PC-9 (cell line): Measurements from ENCODE around the gene LAYN. TPM values are rescaled to one million over a fixed set of nuclear protein-coding genes. Genes with fewer than 3 reads are reported as not detected.
A peak's percentile ranks its signal among the peaks of the same experiment; 100 is the strongest.

Source experiments
- BruUV-seq: library from RNA; stranded (reverse); fragments of 400-500 nt; replicated peaks from 2 replicates; lab custom pipeline; 2021; lab: Mats Ljungman, UMichigan
- CTCF ChIA-PET: fragments of 300-600 bp; sonication (Branson Sonifier 250); formaldehyde crosslinking; loops from one replicate; lab custom pipeline; 2022; ENCODE audit warnings: antibody characterized with exemption; lab: Charles Lee
- POLR2A ChIA-PET: fragments of 300-600 bp; sonication (Branson Sonifier 250); formaldehyde crosslinking; loops from one replicate; lab custom pipeline; 2022; ENCODE audit warnings: antibody characterized with exemption; ENCODE audit not compliant: unreplicated experiment; lab: Charles Lee
- DNase-seq, 2 experiments: peaks; one replicate each; pipeline versions ENCODE4 v3.0.0 to v3.0.0-alpha.2; 2015 to 2022; ENCODE audit warnings: mixed read lengths in 1 of 2
- H2AFZ ChIP-seq: fragments of 200-600 bp; sonication (generic); 2 replicates; pipeline ENCODE4 v1.8.1; 2017; ENCODE audit warnings: antibody characterized with exemption
- H3F3A ChIP-seq: fragments of 200-600 bp; sonication (generic); 2 replicates; pipeline ENCODE4 v1.8.1; 2017; ENCODE audit warnings: antibody characterized with exemption, mild to moderate bottlenecking, low read depth; ENCODE audit not compliant: insufficient read depth
- H3K27ac ChIP-seq: fragments of 200-600 bp; sonication (generic); 2 replicates; pipeline ENCODE4 v1.6.1; 2016; ENCODE audit warnings: mixed run types
- H3K27me3 ChIP-seq: fragments of 200-600 bp; sonication (generic); 2 replicates; pipeline ENCODE4 v1.6.1; 2016; ENCODE audit warnings: low read depth, mixed run types; ENCODE audit not compliant: insufficient read depth
- H3K36me3 ChIP-seq: fragments of 200-600 bp; sonication (generic); 2 replicates; pipeline ENCODE4 v1.6.1; 2016; ENCODE audit warnings: low read depth, mixed run types
- H3K4me1 ChIP-seq: fragments of 200-600 bp; sonication (generic); replicated peaks from 2 replicates; pipeline ENCODE4 v1.6.1; 2016; ENCODE audit warnings: mixed run types; ENCODE audit not compliant: insufficient read depth
- H3K4me2 ChIP-seq: fragments of 200-600 bp; sonication (generic); 2 replicates; pipeline ENCODE4 v1.6.1; 2017; ENCODE audit warnings: mixed run types
- H3K4me3 ChIP-seq: fragments of 200-600 bp; sonication (generic); 2 replicates; pipeline ENCODE4 v1.6.1; 2016; ENCODE audit warnings: mixed run types
- H3K79me2 ChIP-seq: fragments of 200-600 bp; sonication (generic); 2 replicates; pipeline ENCODE4 v1.6.1; 2017; ENCODE audit warnings: low read depth, mixed run types
- H3K9me2 ChIP-seq: fragments of 200-600 bp; sonication (generic); 2 replicates; pipeline ENCODE4 v1.8.1; 2017; ENCODE audit warnings: mild to moderate bottlenecking; ENCODE audit not compliant: insufficient read depth
- H3K9me3 ChIP-seq: fragments of 200-600 bp; sonication (generic); 2 replicates; pipeline ENCODE4 v1.8.1; 2016; ENCODE audit warnings: low read depth; ENCODE audit not compliant: insufficient read depth
- H4K20me1 ChIP-seq: fragments of 200-600 bp; sonication (generic); 2 replicates; pipeline ENCODE4 v1.8.1; 2017; ENCODE audit not compliant: insufficient read depth
- EZH2 ChIP-seq: fragments of 200-600 bp; sonication (generic); IDR thresholded peaks from 2 replicates; pipeline ENCODE4 v1.8.0; 2017; ENCODE audit warnings: antibody characterized with exemption, low read depth
- intact Hi-C: fragments of 100-400 bp; cut with micrococcal nuclease; formaldehyde crosslinking; loops from one replicate; pipeline ENCODE4 v1.10.0; 2022; ENCODE audit not compliant: unreplicated experiment
- total RNA-seq: library from RNA; stranded (reverse); gene quantifications from 2 replicates; pipeline ENCODE4 v1.2.3, GENCODE V29; 2021
- TF ChIP-seq, protein P1 (sequence below): fragments of 200-600 bp; sonication (generic); conservative IDR thresholded peaks from 2 replicates; pipeline ENCODE4 v1.6.1; 2017; ENCODE audit warnings: mixed run types, antibody characterized with exemption, mild to moderate bottlenecking, moderate library complexity

Gene LAYN
- total RNA-seq, 1 experiment from 2014 or later = 19.9 TPM

DNA sequence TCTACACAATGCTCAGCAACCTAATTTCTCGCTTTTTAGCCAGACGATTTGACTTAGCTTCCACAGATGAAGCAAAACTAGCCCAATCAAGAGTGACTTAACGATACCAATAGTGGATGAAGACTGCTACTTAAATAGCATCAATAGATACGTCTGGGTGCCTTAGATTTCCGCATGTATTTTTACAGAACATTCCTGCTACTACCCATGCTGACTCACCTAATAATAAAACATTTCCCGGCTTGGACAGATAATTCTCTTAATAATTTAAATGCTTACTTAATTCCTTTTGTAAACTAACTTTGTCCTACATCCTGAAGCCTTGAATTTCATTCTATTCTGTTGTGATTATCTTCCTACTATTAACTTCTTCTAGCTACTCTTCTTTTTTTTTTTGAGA, 5.2 kb upstream of the LAYN start:
- Histone ChIP-seq H4K20me1 (no peaks in the 10 kb centered on the region), H3K4me3 (no peak overlapping the region), H3K27ac (no peak overlapping the region), H2AFZ (no peak overlapping the region), H3K4me1 (peaks cover 37% of the 10 kb centered on the region), H3K27me3 (no peaks in the 10 kb centered on the region), H3K36me3 (no peaks in the 10 kb centered on the region), H3F3A (peaks cover 12% of the 10 kb centered on the region; the same call in 1 of the 2 replicates), H3K9me3 (peaks cover 6% of the 10 kb centered on the region; the same call in 1 of the 2 replicates), H3K9me2 (no peaks in the 10 kb centered on the region), H3K4me2 (no peak overlapping the region), H3K79me2 (no peaks in the 10 kb centered on the region)
- no TSS peak for BruUV-seq
- no peak for DNase-seq
- intact Hi-C loops = no loop called here
- POLR2A ChIA-PET = no interaction called here
- CTCF ChIA-PET = no interaction called here
- no peak for TF ChIP-seq EZH2
- TF ChIP-seq, protein P1, sequence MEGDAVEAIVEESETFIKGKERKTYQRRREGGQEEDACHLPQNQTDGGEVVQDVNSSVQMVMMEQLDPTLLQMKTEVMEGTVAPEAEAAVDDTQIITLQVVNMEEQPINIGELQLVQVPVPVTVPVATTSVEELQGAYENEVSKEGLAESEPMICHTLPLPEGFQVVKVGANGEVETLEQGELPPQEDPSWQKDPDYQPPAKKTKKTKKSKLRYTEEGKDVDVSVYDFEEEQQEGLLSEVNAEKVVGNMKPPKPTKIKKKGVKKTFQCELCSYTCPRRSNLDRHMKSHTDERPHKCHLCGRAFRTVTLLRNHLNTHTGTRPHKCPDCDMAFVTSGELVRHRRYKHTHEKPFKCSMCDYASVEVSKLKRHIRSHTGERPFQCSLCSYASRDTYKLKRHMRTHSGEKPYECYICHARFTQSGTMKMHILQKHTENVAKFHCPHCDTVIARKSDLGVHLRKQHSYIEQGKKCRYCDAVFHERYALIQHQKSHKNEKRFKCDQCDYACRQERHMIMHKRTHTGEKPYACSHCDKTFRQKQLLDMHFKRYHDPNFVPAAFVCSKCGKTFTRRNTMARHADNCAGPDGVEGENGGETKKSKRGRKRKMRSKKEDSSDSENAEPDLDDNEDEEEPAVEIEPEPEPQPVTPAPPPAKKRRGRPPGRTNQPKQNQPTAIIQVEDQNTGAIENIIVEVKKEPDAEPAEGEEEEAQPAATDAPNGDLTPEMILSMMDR = no peak

DNA sequence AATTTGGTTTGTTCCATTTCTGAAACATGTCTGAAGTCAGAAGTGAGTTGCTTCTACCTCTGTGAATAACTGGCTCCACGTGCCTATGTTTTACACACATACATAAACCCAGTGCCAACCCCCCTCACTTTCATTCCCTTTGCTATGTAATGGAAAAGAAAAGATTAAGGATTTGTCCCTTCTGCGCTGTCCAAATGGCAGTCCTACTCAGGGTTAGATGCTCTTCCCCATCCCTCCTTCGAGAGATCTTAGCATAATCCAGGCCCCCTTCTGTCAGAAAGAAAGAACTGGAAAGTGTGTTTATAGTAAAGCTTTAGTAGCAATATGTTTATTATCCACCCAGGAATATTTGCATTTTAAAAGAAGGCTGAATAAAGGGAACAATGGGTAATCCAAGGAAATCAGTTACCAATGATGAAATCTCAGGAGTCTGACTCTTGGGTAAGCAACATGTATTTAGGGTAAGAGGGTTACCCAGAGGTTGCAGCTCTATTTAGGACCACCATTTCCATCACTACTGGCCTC, 3.1 kb upstream of the LAYN start:
- Histone ChIP-seq H3K36me3 (no peaks in the 10 kb centered on the region), H3K27ac (no peak overlapping the region), H3K4me1 (peaks cover 23% of the 10 kb centered on the region), H3K4me2 (no peak overlapping the region), H3K79me2 (no peaks in the 10 kb centered on the region), H4K20me1 (no peaks in the 10 kb centered on the region), H3K4me3 (no peak overlapping the region), H3F3A (peaks cover 12% of the 10 kb centered on the region; the same call in 1 of the 2 replicates), H3K27me3 (no peaks in the 10 kb centered on the region), H2AFZ (no peak overlapping the region), H3K9me3 (peaks cover 6% of the 10 kb centered on the region; the same call in 1 of the 2 replicates), H3K9me2 (no peaks in the 10 kb centered on the region)
- no peak for TF ChIP-seq EZH2
- TF ChIP-seq, protein P1 = no peak
- CTCF ChIA-PET = no interaction called here
- intact Hi-C loops = no loop called here
- POLR2A ChIA-PET = no interaction called here
- DNase-seq = no peak
- no TSS peak for BruUV-seq

DNA sequence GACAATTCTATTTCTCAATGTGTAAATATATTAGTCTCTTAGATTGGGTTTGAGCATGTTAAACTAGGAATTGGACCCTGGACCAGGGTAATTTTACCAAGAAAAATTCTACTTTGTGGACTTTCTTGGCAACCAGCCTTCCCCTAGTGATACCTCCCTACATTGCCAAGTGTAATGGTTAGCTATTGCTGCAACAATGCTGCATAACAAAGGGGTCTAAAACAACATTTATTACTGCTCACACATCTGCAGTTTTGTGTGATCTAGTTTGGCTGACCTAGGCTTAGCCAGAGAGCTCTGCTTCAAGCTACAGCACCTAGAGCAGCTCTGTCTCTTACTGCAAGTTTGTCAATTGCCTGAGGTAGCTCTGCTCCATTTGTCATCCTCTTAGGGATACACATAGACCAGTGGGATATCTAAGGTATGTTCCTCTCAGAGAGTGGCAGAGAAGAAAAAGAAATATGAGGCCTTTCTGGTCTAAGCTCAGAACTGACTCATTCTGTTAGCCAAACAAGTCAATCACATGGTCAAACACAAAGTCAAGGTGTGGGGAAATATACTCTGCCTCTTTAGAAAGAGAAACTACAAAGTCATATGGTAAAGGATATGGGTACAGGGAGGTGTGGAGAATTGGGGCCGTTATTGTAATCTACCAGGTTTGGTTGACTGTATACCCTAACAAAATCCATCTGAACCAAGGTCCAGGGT, 2.0 kb upstream of the LAYN start:
- Histone ChIP-seq H3K4me2 (peak overlapping the region; percentile 2; the same call in 1 of the 2 replicates), H3K4me1 (peaks cover 22% of the 10 kb centered on the region), H3K4me3 (no peak overlapping the region), H3K36me3 (no peaks in the 10 kb centered on the region), H4K20me1 (no peaks in the 10 kb centered on the region), H2AFZ (no peak overlapping the region), H3K79me2 (no peaks in the 10 kb centered on the region), H3K9me2 (no peaks in the 10 kb centered on the region), H3K27me3 (no peaks in the 10 kb centered on the region), H3K27ac (peak overlapping the region; percentile 11; the same call in 1 of the 2 replicates), H3K9me3 (peaks cover 6% of the 10 kb centered on the region; the same call in 1 of the 2 replicates), H3F3A (peaks cover 12% of the 10 kb centered on the region; the same call in 1 of the 2 replicates)
- intact Hi-C loops = no loop called here
- TF ChIP-seq, protein P1 = no peak
- TF ChIP-seq EZH2 = no peak
- POLR2A ChIA-PET = interaction anchor here (0.7 kb wide), 1 partner anchor 26 kb away, joined by 5 read pairs; no protein-coding TSS in a partner anchor
- CTCF ChIA-PET = interaction anchor here (0.6 kb wide), 1 partner anchor 321 kb away, joined by 3 read pairs; no protein-coding TSS in a partner anchor
- DNase-seq = peak in 1 of 2 experiments; percentile 89
- BruUV-seq = no TSS peak
